ENCODE results near the gene RNF166. TPM values are rescaled to one million over a fixed set of nuclear protein-coding genes. Genes with fewer than 3 reads are reported as not detected.

RNF166 gene
- total and polyA plus RNA-seq, 2 of the 13 experiments (the other 11 are each of a cell fraction or from before 2014, with no cell fraction given), result 21.4 to 23.0 TPM

DNA sequence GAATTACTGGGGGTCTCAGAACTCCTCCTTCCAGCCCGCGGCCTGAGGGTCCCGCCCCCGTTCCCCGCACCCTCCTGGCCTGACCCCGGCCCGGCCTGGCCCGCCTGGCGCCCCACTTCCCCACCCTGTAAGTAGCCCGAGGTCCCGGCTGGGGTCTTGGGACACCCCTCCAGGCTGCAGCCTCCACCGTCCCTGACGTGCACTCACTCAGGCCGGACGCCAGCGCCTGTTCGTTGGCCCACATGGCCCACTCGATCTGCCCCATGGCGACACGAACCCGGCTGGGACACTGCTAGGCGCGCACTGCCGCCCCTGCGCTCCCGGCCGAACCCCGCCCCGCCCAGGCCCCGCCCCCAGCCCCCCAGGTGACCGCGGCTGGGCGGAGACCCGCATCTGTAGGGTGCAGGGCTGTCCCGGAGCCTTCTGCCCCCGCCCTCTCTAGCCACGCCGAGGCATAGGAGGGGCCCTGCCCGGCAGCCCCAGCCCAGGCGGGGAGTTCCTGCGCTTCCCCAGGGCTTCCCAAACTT lies 55.4 kb downstream of the RNF166 start, which contains the start of gene CYBA (continued):
- TF ChIP-seq, protein P1, sequence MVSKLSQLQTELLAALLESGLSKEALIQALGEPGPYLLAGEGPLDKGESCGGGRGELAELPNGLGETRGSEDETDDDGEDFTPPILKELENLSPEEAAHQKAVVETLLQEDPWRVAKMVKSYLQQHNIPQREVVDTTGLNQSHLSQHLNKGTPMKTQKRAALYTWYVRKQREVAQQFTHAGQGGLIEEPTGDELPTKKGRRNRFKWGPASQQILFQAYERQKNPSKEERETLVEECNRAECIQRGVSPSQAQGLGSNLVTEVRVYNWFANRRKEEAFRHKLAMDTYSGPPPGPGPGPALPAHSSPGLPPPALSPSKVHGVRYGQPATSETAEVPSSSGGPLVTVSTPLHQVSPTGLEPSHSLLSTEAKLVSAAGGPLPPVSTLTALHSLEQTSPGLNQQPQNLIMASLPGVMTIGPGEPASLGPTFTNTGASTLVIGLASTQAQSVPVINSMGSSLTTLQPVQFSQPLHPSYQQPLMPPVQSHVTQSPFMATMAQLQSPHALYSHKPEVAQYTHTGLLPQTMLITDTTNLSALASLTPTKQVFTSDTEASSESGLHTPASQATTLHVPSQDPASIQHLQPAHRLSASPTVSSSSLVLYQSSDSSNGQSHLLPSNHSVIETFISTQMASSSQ (IDR thresholded peaks at IDR 0.05; ENCODE audit: low read depth), result no peak
- TF ChIP-seq, protein P1 (CRISPR knock-in tag; IDR thresholded peaks at IDR 0.05; ENCODE audit: borderline replicate concordance), result no peak
- 0 out of 2 replicates have a peak, but pooled peaks have one; percentile 57 for TF ChIP-seq ZNF724P (CRISPR knock-in tag; IDR thresholded peaks at IDR 0.05; ENCODE audit: borderline replicate concordance)
- TF ChIP-seq, protein P2, sequence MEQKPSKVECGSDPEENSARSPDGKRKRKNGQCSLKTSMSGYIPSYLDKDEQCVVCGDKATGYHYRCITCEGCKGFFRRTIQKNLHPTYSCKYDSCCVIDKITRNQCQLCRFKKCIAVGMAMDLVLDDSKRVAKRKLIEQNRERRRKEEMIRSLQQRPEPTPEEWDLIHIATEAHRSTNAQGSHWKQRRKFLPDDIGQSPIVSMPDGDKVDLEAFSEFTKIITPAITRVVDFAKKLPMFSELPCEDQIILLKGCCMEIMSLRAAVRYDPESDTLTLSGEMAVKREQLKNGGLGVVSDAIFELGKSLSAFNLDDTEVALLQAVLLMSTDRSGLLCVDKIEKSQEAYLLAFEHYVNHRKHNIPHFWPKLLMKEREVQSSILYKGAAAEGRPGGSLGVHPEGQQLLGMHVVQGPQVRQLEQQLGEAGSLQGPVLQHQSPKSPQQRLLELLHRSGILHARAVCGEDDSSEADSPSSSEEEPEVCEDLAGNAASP (CRISPR knock-in tag; IDR thresholded peaks at IDR 0.05; ENCODE audit: borderline replicate concordance), result no peak
- peak; percentile 76; the same call in 1 of the 2 replicates for TF ChIP-seq ZNF766 (CRISPR knock-in tag; IDR thresholded peaks at IDR 0.05; ENCODE audit: borderline replicate concordance)
- TF ChIP-seq YY1 (IDR thresholded peaks at IDR 0.05; ENCODE audit: insufficient read depth, insufficient replicate concordance, low read depth, low read length), result peak; percentile 43
- no peak for TF ChIP-seq MIER2 (CRISPR knock-in tag; IDR thresholded peaks at IDR 0.05)
- peak; percentile 73; the same call in 1 of the 2 replicates for TF ChIP-seq SATB2 (CRISPR knock-in tag; IDR thresholded peaks at IDR 0.05)
- peak; percentile 61; the same call in 1 of the 2 replicates for TF ChIP-seq ZNF274 (CRISPR knock-in tag; IDR thresholded peaks at IDR 0.05)
- TF ChIP-seq SUZ12 (IDR thresholded peaks at IDR 0.05; ENCODE audit: low read depth, low read length), result no peak
- no peak for TF ChIP-seq CCDC6 (CRISPR knock-in tag; IDR thresholded peaks at IDR 0.05)
- no peak for TF ChIP-seq ZNF230 (CRISPR knock-in tag; IDR thresholded peaks at IDR 0.05)
- TF ChIP-seq ZNF552 (CRISPR knock-in tag; IDR thresholded peaks at IDR 0.05; ENCODE audit: borderline replicate concordance), result peak; percentile 10; the same call in 1 of the 2 replicates
- no peak for TF ChIP-seq TCF7L2 (IDR thresholded peaks at IDR 0.05; ENCODE audit: low read depth, low read length)
- TF ChIP-seq, protein P3, sequence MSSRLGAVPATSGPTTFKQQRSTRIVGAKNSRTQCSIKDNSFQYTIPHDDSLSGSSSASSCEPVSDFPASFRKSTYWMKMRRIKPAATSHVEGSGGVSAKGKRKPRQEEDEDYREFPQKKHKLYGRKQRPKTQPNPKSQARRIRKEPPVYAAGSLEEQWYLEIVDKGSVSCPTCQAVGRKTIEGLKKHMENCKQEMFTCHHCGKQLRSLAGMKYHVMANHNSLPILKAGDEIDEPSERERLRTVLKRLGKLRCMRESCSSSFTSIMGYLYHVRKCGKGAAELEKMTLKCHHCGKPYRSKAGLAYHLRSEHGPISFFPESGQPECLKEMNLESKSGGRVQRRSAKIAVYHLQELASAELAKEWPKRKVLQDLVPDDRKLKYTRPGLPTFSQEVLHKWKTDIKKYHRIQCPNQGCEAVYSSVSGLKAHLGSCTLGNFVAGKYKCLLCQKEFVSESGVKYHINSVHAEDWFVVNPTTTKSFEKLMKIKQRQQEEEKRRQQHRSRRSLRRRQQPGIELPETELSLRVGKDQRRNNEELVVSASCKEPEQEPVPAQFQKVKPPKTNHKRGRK (CRISPR knock-in tag; IDR thresholded peaks at IDR 0.05), result no peak
- TF ChIP-seq JDP2 (CRISPR knock-in tag; IDR thresholded peaks at IDR 0.05; ENCODE audit: borderline replicate concordance), result no peak
- TF ChIP-seq, protein P4, sequence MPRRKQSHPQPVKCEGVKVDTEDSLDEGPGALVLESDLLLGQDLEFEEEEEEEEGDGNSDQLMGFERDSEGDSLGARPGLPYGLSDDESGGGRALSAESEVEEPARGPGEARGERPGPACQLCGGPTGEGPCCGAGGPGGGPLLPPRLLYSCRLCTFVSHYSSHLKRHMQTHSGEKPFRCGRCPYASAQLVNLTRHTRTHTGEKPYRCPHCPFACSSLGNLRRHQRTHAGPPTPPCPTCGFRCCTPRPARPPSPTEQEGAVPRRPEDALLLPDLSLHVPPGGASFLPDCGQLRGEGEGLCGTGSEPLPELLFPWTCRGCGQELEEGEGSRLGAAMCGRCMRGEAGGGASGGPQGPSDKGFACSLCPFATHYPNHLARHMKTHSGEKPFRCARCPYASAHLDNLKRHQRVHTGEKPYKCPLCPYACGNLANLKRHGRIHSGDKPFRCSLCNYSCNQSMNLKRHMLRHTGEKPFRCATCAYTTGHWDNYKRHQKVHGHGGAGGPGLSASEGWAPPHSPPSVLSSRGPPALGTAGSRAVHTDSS (CRISPR knock-in tag; conservative IDR thresholded peaks at IDR 0.05), result 0 out of 2 replicates have a peak, but pooled peaks have one; percentile 47
- no peak for TF ChIP-seq ZNF253 (CRISPR knock-in tag; IDR thresholded peaks at IDR 0.05; ENCODE audit: borderline replicate concordance)
- no peak; the same call in 1 of the 2 replicates for TF ChIP-seq ZNF331 (CRISPR knock-in tag; IDR thresholded peaks at IDR 0.05)
- TF ChIP-seq REPIN1 (CRISPR knock-in tag; IDR thresholded peaks at IDR 0.05; ENCODE audit: borderline replicate concordance, low read depth), result no peak
- no peak for TF ChIP-seq RBM22 (optimal IDR thresholded peaks at IDR 0.05; ENCODE audit: low read length)
- TF ChIP-seq RBM39 (IDR thresholded peaks at IDR 0.05; ENCODE audit: low read depth, low read length, poor library complexity, severe bottlenecking), result no peak
